Transverse colon (tissue), 4 donors: Measurements from ENCODE around the gene CALHM1.

ENCODE experiments used
- EP300 ChIP-seq: sonication (generic); formaldehyde crosslinking; IDR thresholded peaks from one replicate; pipeline ENCODE4 v1.6.1; 2017; ENCODE audit warnings: antibody characterized with exemption, low read depth
- POLR2A ChIP-seq: fragments of 450-650 bp; IDR thresholded peaks from one replicate; pipeline ENCODE4 v1.6.1; 2016; ENCODE audit warnings: antibody characterized with exemption, mild to moderate bottlenecking, moderate library complexity
- POLR2AphosphoS5 ChIP-seq, 3 donors: sonication (generic); formaldehyde crosslinking; IDR thresholded peaks; one replicate each; pipeline ENCODE4 v1.6.1; 2016; ENCODE audit warnings: antibody characterized with exemption in 3 of 3
- TF ChIP-seq, protein P1 (sequence below), 5 experiments: fragments of 200-600 bp in 3 of 5; fragments of 450-650 bp in 2 of 5; sonication (generic) in 3 of 5; IDR thresholded peaks; 1 replicate in 2 of 5; 2 replicates in 3 of 5; pipeline ENCODE4 v1.5.1; 2016 to 2017; ENCODE audit warnings: antibody characterized with exemption in 5 of 5, inconsistent platforms in 3 of 5, mild to moderate bottlenecking in 2 of 5, moderate library complexity in 1 of 5

DNA sequence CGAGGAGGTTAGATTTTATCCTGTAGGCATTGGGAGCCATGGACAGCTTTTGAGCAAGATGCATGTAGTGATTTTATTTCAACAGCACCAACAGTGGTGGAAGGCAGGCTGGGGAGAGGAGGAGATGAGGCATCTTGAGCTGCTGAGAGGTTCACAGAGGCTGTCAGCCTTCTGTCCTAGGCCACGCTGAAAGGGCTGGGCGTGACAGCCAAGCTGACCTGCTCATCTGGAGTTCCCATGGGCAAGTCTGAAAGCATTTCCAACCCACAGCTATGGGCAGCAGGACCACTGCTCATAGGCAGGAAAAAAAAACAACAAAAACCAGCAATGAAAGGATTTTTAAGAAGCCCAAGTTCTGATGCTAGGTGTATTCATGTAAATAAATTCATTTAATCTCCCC is 42.5 kb upstream of the CALHM1 start:
- no peak for TF ChIP-seq POLR2AphosphoS5 (IDR thresholded peaks at IDR 0.05)
- TF ChIP-seq, protein P1, sequence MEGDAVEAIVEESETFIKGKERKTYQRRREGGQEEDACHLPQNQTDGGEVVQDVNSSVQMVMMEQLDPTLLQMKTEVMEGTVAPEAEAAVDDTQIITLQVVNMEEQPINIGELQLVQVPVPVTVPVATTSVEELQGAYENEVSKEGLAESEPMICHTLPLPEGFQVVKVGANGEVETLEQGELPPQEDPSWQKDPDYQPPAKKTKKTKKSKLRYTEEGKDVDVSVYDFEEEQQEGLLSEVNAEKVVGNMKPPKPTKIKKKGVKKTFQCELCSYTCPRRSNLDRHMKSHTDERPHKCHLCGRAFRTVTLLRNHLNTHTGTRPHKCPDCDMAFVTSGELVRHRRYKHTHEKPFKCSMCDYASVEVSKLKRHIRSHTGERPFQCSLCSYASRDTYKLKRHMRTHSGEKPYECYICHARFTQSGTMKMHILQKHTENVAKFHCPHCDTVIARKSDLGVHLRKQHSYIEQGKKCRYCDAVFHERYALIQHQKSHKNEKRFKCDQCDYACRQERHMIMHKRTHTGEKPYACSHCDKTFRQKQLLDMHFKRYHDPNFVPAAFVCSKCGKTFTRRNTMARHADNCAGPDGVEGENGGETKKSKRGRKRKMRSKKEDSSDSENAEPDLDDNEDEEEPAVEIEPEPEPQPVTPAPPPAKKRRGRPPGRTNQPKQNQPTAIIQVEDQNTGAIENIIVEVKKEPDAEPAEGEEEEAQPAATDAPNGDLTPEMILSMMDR (IDR thresholded peaks at IDR 0.05): no peak
- TF ChIP-seq EP300: no peak
- TF ChIP-seq POLR2A: no peak
